Erythroblast (primary cell): Measurements from ENCODE around the gene MBD1.

Experiments
- GATA1 ChIP-seq: IDR thresholded peaks from 2 replicates; pipeline ENCODE4 v1.6.1; 2011; ENCODE audit warnings: low read depth, mild to moderate bottlenecking, control low read depth, low read length, moderate library complexity
- POLR2A ChIP-seq: IDR thresholded peaks from 2 replicates; pipeline ENCODE4 v1.6.1; 2011; ENCODE audit warnings: mild to moderate bottlenecking, low read length

DNA sequence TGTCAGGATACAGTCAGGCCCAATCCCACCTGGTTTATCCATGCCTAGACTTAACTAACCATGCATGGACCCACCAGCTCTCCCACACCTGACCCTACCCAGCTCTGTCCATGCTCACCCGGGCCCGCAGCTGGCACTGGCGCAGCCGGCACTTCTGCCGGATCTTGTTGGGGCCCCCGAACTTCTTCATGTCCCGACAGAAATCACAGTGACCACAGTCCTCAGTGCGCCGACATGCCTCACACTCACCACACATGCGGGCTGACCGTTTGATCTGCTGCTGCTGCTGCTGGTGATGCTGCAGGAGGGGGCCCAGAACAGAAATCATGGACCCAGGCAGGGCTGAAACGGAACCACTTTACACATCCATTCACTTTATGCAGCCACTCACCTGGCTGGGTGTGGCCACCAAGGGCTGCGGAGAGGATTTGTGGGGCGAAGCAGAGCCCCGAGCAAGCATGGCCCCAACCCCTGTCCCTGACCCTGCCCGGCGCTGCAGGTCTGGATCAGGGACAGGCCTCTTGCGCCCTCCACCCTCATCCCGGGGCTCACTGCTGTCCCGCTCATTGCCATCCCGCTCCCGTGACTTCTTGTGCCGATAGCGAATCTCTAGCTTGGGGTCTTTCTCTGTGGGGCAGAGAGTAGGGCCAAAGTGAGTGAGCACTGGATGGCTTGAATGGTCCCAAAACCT, 4.5 kb upstream of the MBD1 start:
- TF ChIP-seq POLR2A (no peak), GATA1 (no peak)
